ENCODE results near the gene TOX2.

Gene TOX2

GRCh38 chr20:44095831-44096230 lies 181.2 kb downstream of the TOX2 start:
- DNase-seq (ENCODE audit: low read depth in 1 of 2, low spot score in 1 of 2), result no peak

- DNase-seq (ENCODE audit: low read depth in 1 of 2, low spot score in 1 of 2), result no peak
These were observed 183.0 kb downstream of the TOX2 start for GRCh38 chr20:44097521-44098255.

- no peak for DNase-seq (ENCODE audit: low read depth in 1 of 2, low spot score in 1 of 2)
These were observed 183.6 kb downstream of the TOX2 start for GRCh38 chr20:44098256-44098630.

- no peak for DNase-seq (ENCODE audit: low read depth in 1 of 2, low spot score in 1 of 2)
These were observed 184.0 kb downstream of the TOX2 start for GRCh38 chr20:44098657-44099056.

GRCh38 chr20:44099832-44100231 lies 185.2 kb downstream of the TOX2 start:
- no peak for DNase-seq (ENCODE audit: low read depth in 1 of 2, low spot score in 1 of 2)

- DNase-seq (ENCODE audit: low read depth in 1 of 2, low spot score in 1 of 2), result no peak
These were observed 187.9 kb downstream of the TOX2 start for GRCh38 chr20:44102582-44102981.

- DNase-seq (ENCODE audit: low read depth in 1 of 2, low spot score in 1 of 2), result no peak
These were observed 190.3 kb downstream of the TOX2 start for GRCh38 chr20:44104798-44105517.

- no peak for DNase-seq (ENCODE audit: low read depth in 1 of 2, low spot score in 1 of 2)
These were observed 192.0 kb downstream of the TOX2 start for GRCh38 chr20:44106615-44107014.

GRCh38 chr20:44109951-44110361 lies 195.3 kb downstream of the TOX2 start:
- no peak for DNase-seq (ENCODE audit: low read depth in 1 of 2, low spot score in 1 of 2)

GRCh38 chr20:44110816-44111568 lies 196.3 kb downstream of the TOX2 start:
- DNase-seq (ENCODE audit: low read depth in 1 of 2, low spot score in 1 of 2), result no peak

- no peak for DNase-seq (ENCODE audit: low read depth in 1 of 2, low spot score in 1 of 2)
These were observed 197.2 kb downstream of the TOX2 start for GRCh38 chr20:44111712-44112335.

GRCh38 chr20:44112456-44112855 lies 197.8 kb downstream of the TOX2 start:
- no peak for DNase-seq (ENCODE audit: low read depth in 1 of 2, low spot score in 1 of 2)

GRCh38 chr20:44112889-44113617 lies 198.4 kb downstream of the TOX2 start:
- DNase-seq (ENCODE audit: low read depth in 1 of 2, low spot score in 1 of 2), result no peak

GRCh38 chr20:44113618-44114376 lies 199.1 kb downstream of the TOX2 start:
- no peak for DNase-seq (ENCODE audit: low read depth in 1 of 2, low spot score in 1 of 2)

- DNase-seq (ENCODE audit: low read depth in 1 of 2, low spot score in 1 of 2), result no peak
These were observed 200.5 kb downstream of the TOX2 start for GRCh38 chr20:44115181-44115580.

GRCh38 chr20:44115762-44116644 lies 201.4 kb downstream of the TOX2 start:
- no peak for DNase-seq (ENCODE audit: low read depth in 1 of 2, low spot score in 1 of 2)

- DNase-seq (ENCODE audit: low read depth in 1 of 2, low spot score in 1 of 2), result no peak
These were observed 202.9 kb downstream of the TOX2 start for GRCh38 chr20:44117296-44118184.

All from activated T-helper 1 cell treated with anti-CD3 and anti-CD28 coated beads, Interleukin-2, amount 50 U/mL, for 16 hours (primary cell).